ENCODE results near the gene CALR. TPM values are rescaled to one million over a fixed set of nuclear protein-coding genes. Genes with fewer than 3 reads are reported as not detected.
"Not testable (repeated sequence)": the region's sequence is repeated elsewhere in the genome, so short reads cannot be mapped to it uniquely, and the experiment has no call there.

CALR gene
- total RNA-seq, result 1,041 TPM

DNA sequence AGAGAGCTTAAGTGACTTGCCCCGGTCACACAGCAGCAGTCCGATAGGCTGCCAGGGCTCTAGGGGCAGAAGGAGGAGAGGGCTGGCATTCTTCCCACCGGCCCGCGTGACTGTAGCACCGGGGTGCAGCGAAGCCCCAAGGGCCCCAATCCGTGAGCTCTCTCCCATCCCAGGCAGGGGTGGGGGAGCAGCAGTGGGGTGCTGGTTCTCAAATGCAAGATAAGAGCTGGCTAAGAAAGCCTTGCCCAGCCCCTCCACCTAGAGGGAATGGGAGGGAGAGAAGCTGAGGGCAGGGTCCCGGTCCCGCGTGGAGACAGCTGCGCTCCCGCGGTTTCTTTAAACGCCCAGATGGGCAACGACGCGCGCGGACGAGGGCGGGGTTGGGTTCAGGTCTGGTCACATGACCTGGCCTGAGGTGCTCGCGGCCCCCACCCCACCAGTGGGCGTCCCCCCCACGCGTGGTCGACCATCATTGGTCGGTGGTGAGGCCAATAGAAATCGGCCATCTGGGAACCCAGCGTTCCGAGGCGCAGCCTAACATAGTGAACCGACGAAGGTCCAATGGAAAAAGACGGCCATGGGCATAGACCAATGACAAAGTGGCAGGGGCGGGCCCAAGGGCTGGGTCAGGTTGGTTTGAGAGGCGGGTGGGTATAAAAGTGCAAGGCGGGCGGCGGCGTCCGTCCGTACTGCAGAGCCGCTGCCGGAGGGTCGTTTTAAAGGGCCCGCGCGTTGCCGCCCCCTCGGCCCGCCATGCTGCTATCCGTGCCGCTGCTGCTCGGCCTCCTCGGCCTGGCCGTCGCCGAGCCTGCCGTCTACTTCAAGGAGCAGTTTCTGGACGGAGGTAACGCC, at the start of gene CALR:
Gene CALR, plus strand, starts transcription at position 683 of the 852 bp plus-strand sequence. Its CDS starts 71 bp downstream, at position 754.
- ATAC-seq, result peak; percentile 80

DNA sequence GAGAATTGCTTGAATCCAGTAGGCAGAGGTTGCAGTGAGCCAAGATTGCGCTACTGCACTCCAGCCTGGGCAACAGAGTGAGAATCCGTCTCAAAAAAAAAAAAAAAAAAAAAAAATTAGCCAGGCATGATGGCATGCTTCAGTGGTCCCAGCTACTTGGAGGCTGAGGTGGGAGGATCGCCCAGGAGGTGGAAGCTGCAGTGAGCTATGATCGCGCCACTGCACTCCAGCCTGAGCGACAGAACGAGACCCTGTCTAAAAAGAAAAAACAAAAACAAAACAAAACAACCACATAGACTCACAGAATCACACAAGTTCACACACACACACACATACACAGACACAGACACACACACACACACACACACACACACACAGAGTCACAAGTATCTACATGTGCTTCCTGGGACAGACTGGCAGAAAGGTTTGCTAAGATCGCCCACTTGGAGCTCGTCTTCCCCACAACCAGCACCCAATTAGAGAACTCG, 48.1 kb upstream of the CALR start:
- not testable (repeated sequence) for ATAC-seq; DNase-seq (ENCODE audit: low spot score)

More for the DNA sequence above, at the start of gene CALR:
- DNase-seq (ENCODE audit: low spot score), result peak; percentile 100

DNA sequence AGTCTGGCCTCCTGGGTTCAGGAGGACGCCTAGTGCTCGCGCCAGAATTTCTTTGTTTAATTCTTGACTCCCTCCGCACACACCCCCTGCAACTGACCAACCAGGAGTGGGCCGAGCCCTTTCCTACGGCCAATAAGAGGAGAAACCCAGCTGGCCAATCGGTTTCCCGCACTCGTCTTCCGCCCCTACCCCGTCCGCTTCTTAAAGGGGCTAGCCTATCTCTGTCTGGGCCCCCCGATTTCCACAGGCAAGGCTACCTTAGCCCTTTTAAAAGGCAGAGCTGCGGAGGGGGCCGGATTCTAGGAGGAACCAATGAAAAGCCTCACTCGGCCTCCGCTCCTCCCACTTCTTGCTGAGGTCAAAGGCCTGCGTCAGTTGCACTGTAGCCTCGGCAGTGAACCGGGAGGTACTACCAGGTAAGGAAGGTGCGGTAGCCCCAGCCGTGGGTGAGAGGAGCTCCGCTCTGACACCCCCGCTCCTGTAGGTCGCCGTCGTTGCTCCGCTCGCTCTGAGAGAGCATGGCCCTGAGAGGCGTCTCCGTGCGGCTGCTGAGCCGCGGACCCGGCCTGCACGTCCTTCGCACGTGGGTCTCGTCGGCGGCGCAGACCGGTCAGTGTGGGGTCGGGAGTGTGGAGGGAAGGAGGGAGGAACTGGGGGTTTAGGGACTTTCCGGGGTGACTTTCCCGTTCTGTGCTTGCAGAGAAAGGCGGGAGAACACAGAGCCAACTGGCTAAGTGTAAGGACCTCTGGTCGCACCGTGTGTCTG, 47.4 kb upstream of the CALR start, which contains the start of gene GCDH:
Gene GCDH, plus strand, starts transcription at position 374 of the 766 bp plus-strand sequence. Its CDS starts 145 bp downstream, at position 519.
- ATAC-seq (peak; percentile 91), DNase-seq (ENCODE audit: low spot score) (peak; percentile 98)

DNA sequence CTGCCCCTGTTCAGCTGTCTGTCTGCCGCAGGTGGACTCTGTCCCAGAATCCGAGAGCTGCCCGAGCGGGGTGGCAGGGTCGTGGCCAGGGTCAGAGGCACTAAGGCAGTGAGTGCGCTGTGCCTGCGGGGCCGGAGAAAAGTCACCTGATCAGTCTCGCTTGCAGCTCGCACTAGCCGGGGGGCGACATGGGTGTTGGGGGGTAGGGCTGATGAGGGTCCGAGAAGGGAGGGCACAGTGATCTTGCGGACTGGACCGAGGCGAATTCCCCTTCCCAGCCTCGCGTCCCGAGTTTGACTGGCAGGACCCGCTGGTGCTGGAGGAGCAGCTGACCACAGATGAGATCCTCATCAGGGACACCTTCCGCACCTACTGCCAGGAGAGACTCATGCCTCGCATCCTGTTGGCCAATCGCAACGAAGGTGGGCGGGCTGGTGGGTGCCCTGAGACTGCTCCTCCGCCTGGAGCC, 46.8 kb upstream of the CALR start:
- ATAC-seq, result peak; percentile 39
- peak; percentile 67 for DNase-seq (ENCODE audit: low spot score)

DNA sequence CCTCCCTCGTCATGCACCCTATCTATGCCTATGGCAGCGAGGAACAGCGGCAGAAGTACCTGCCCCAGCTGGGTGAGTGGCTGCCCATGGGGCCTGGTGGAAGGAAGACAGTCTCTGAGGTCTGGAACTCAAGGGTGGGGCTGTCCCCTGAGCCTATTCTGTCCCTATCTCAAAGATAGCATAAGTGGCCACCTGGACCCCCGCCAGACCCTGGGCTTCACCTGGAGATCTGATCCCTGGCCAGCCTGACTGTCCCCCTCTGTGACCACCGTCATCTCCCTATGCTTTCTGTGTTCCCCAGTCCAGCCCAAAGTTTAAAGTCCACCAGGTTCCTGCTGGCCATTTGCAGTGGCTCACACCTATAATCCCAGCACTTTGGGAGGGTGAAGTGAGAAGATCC, 44.8 kb upstream of the CALR start:
- no peak for ATAC-seq

DNA sequence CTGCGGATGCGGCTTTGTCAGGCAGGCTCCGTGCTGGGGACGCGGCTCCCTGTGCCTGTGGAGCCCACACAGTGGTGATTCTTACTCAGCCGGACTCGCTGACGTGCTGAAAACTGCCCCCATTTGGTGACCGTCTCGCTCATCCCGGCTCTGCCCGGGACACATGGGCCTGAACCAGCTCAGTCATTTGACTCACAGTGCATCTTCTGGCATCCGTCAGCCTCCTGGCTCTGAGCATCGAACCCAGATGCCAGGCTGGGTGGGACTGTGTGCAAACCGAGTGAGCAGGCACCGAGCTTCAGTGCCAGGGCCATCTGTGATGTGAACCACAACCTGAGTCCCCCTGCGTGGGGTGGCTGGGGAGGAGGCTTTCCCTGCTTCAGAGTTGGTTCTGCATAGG, 41.9 kb upstream of the CALR start:
- no peak for ATAC-seq
- no peak for DNase-seq (ENCODE audit: low spot score)

More for the DNA sequence above, 44.8 kb upstream of the CALR start:
- no peak for DNase-seq (ENCODE audit: low spot score)

DNA sequence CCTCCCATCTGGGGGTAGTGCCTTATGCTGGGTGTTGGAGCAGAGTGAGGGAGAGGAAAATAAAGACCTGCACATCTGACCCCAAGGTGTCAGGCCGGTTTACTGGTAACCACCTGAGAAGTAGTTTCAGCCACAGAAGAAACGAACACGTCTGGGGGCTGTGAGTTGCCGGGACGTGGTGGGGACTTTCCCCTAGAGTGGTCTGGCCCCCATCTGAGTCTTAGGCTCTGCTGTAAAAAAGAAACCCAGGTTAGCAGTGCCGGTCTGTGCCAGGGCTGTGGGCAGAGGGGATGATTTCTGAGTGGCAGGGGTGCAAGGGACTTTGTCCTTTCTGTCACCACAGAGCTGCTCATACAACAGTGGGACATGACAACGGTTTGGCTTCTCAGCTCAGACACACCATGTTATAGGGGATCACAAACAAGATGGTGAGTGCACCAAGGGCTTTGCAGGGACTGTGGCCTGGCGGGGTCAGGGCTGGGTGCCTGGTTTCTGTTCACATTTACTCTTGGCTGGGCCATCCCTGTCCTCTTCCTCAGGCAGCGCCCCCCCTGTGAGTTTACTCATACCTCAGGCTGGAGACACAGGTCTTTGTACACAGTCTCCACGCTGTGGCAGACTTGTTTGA, 38.4 kb upstream of the CALR start:
- ATAC-seq (no peak), DNase-seq (ENCODE audit: low spot score) (no peak)

DNA sequence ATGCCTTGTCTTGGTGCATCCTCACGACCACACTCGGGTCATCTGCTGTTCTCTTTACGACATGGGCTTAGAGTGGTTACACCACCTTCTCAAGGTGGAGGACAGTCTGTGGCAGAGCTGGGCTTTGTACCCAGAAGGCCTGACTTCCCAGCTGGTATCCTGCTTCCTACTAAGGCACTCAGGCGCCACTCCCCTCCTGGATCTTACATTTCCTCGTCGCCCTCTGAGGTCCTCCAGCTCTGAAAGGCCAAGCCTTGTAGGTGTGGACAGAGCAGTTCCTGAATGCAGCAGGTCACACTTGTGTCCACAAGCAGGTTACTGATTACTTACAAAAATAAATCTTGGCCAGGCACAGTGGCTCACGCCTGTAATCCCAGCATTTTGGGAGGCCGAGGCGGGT, 31.2 kb upstream of the CALR start:
- DNase-seq (ENCODE audit: low spot score), result no peak
- ATAC-seq, result peak; percentile 17

DNA sequence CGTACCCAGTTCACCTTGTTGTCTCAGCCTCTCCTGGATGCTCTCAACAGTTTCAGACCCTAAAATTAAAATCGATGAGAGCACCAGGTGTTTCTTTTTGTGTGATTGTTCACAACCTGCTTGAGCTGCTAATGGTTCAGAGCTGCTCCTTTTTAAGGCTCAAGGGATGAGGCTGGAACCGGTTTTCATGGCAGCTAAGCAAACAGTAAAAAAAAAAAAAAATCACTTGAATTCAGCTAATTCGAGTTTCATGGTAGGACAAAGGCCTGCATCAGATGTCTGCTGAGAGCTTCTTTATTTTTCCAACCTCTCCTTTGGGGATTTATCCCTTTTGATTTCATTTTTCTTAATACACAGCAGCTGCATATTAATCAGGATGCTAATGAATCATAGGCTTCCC, 25.8 kb upstream of the CALR start:
- ATAC-seq (no peak), DNase-seq (ENCODE audit: low spot score) (no peak)

DNA sequence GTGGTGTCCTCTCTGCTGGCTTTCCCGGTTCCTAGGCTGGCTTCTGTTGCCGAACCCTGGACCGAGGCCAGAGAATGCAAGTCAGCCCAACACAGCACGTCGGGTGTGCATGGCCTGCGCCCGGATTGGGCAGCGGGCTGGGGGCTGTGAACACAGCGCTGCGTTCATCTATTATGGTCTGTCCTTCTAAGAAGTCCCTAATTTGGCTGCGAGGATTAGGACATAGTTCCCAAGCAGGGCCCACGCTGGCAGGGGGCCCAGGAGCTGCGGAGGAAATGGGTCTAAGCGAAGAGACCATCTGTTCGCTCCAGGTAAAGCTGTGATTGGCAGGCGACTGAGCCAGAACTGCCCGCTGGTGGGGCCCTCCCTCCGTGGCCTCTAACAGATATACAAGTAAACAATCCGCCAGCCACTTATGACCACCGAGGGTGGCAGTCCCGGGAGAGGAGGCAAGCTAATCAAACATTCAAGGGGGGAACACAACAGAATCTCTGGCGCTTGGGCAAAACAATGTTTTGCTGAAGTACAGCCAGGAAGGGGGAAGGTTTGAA, 25.3 kb upstream of the CALR start:
- ATAC-seq (peak; percentile 75), DNase-seq (ENCODE audit: low spot score) (peak; percentile 61)

DNA sequence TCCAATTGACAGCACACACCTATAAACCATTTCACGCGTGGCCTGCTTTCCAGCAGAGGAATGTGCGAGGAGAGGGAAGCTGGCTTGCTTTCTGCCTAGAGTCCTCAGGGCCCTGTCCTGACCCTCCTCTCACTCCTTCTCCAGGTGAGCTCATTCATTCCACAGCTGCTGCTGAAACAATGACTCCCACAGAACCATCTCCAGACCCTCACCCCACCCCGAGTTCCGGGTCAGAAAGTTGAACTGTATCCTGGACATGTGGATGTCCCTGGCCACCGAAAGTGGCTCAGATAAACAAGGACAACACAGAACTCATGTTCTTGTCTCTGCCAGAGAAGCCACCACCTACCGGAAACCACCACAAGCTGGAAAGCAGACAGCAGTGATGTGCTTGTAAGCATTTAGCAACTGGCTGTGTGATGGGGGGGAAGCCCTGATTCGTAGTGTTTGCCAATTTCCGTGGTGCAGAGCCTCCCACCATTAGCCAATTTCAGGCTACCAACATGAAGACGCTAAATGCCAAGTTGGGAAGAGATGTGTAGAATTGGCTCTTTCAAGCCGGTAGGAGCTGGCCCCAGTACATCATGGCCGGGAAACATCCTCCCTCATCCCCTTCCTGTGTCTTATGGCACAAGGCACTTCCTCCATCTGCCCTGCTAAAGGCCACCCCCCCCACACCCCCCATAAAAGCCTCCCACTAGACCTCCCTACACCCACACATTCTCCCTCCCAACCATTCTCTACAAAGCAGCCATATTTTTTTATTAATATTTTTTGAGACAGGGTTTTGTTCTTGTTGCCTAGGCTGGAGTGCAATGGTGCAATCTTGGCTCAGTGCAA, 24.3 kb upstream of the CALR start:
- DNase-seq (ENCODE audit: low spot score) (no peak), ATAC-seq (no peak)

DNA sequence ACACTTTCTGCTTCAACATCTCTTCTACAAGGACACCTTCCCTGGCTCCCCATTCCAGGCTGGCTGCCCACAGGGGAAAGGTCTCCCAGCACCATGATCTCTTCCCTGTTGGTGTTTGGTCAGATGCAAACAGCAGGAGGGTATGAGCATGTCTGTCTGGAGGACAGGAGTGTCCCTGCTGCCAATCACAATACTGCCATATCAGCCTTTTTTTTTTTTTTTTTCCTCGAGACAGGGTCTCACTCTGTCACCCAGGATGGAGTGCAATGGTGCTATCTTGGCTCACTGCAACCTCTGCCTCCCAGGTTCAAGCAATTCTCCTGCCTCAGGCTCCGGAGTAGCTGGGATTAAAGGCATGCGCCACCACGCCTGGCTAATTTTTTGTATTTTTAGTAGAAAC, 22.5 kb upstream of the CALR start:
- not testable (repeated sequence) for ATAC-seq; DNase-seq (ENCODE audit: low spot score)

DNA sequence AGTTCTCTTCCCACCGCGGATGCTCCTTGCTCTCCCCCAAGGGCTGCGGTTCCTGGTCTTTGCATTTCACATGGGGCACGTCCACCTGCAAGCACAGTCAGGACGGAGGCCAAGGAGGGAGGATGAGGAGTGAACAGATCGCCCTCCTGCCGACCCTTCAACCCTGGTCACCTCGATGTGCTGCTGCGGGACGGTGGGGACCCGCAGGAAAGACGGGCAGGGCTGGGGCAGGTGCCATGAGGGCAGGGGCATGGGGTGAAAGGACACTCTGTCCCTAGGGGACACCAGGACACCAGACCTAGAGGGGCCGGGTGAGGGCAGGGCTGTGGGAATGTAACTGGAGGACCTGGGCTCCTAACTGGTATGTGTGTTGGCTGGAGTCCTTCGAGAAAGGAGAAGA, 20.2 kb upstream of the CALR start:
- no peak for DNase-seq (ENCODE audit: low spot score)
- ATAC-seq, result no peak

DNA sequence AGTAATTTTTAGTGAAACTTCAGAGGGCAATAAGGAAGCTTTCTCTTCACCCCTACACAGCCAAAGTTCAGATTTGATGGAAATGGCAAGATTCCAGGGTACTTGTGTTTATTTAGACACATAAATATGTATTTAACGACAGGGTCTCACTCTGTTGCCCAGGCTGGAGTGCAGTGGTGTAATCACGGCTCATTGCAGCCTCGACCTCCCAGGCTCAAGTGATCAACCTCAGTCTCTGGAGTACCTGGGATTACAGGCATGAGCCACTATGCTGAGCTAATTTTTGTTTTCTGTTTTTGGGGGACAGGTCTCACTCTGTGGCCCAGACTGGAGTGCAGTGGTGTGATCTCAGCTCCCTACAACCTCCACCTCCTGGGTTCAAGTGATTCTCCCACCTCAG, 17.4 kb upstream of the CALR start:
- ATAC-seq, result no peak

DNA sequence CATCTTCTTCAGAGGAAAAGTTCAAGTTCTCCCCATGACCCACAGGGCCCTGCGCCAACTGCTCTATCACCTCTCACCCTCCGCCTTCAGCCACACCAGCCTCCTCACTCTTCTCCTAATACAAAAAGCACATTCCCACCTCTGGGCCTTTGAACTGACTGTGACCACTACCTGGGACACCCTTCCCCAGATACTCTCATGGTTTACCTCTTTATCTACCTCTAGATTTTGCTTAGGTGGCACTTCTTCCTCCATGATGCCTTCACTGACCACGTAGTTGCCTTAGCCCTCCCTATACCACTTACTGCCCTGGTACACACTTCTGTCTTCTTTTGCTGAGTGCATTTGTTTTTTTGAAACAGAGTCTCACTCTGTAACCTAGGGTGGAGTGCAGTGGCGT, 15.4 kb upstream of the CALR start:
- DNase-seq (ENCODE audit: low spot score) (no peak), ATAC-seq (no peak)

More for the DNA sequence above, 17.4 kb upstream of the CALR start:
- DNase-seq (ENCODE audit: low spot score), result no peak

DNA sequence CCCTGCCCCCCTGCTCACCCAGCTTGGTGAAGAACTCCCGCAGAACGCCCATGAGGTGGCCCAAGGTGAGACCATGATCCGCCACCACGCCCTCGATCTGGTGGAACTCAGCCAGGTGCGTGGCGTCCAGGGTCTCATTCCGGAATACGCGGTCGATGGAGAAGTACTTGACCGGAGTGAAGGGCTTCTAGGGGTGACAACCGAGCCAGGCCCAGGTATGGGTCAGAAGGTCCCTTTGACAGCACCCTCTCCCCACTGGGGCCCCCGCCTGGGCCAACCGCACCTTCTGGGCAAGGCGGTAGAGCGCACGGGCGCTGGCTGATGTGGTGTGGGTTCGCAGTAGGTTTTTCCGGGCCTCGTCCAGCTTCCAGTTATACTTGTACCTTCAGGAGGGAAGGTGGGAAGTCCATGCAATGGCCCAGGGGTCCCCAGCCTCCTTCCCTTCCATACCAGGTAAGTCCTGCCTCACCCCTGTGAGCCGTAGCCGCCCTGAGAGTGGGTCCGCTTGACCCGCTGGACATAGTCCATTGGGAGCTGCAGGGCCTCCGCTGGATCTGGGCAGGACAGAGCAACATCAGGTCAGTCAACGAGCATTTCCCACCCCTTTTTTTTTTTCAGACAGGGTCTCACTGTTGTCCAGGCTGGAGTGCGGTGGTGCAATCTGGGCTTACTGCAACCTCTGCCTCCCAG, 13.6 kb upstream of the CALR start:
- ATAC-seq (no peak), DNase-seq (ENCODE audit: low spot score) (no peak)

DNA sequence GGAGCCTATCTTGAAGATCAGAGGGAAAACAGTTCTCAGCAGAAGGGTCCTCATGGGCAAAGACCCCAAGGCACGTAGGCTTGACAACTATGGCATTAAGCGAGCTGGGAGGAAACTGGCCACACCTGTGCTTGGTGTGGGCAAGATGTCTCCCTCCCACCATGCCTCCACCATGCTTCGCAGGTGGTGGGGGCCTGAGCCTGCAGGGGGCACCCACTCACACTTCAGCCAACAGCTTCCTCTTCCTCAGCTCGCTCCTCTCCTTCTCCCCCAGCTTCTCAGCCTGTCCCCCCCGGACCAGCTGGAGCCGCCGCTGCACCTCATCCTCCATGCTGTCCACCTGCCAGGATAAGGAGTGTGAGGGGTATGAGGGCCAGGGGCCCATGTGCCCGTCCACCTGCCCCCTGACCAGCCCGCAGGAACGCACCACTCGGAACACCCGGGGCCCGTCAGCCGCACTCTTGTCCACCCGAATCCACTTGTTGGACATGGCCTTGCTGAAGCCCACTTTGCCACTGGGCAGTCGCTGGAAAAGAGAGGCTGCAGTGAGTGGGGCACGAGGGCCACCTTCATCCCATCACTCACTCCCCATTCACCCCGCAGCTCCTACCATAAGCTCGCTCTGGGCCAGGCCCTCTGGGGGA, 8.3 kb upstream of the CALR start:
- ATAC-seq (no peak), DNase-seq (ENCODE audit: low spot score) (no peak)

DNA sequence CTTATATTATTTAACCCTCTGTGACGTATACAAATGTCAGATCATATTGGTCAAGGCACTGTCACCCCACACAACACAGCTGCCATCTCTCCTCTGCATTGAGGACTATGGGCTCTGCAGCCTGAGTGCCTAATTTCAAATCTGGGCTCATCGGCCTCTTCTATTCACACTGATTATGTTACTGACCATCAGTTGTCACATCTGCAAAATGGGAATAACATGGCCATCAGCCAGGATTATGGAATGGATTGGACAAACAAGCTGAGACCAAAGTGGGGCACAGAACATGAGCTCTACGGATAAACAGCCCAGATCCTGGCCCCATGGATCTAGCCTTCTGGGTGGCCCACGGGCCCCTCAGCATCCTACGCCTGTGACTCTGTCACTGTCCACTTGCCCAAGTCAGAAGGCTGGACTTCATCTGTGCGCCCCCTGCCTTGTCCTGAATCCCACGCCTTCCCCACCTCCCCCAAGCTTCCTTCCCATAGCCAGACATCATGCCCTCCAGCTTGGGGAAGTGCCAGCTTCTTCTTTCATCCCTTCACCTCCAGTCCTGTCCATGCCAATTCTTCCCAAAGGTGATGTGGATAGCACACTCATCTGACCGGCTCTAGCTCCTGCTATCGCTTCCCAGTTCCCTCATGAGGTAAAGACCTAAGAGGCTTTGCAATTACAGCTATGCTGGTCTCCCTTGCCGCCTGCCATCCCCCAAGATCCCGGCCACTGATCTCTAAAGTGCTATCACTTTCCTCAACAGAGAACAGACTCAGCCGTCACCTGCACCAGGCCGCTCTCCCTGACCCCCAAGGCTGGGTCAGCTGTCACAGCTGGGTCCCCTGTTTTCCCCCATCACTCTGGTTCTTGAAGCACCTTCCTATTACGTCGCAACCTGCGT, 5.8 kb upstream of the CALR start:
- ATAC-seq, result peak; percentile 6
- DNase-seq (ENCODE audit: low spot score), result no peak
